Chondrocyte (in vitro differentiated cells): ENCODE data around the gene DVL1. TPM values are rescaled to one million over a fixed set of nuclear protein-coding genes. Genes with fewer than 3 reads are reported as not detected.

Experiments used
- DNase-seq: peaks from one replicate; pipeline ENCODE4 v3.0.0; 2021; ENCODE audit warnings: mixed read lengths, low spot score
- H3K27ac Mint-ChIP-seq: one replicate; pipeline ENCODE4 v1.8.0; 2021; ENCODE audit warnings: mild to moderate bottlenecking, moderate library complexity, mixed read lengths; ENCODE audit not compliant: unreplicated experiment
- H3K27me3 Mint-ChIP-seq: 2 replicates; pipeline ENCODE4 v1.8.0; 2021; ENCODE audit warnings: low read depth, mixed read lengths
- H3K36me3 Mint-ChIP-seq: 2 replicates; pipeline ENCODE4 v1.8.0; 2021; ENCODE audit warnings: low read depth, mixed read lengths
- H3K4me1 Mint-ChIP-seq: 2 replicates; pipeline ENCODE4 v1.8.0; 2021; ENCODE audit warnings: low read depth, mild to moderate bottlenecking, mixed read lengths
- H3K4me3 Mint-ChIP-seq: one replicate; pipeline ENCODE4 v1.8.0; 2021; ENCODE audit warnings: mild to moderate bottlenecking, moderate library complexity, mixed read lengths; ENCODE audit not compliant: unreplicated experiment
- H3K9me3 Mint-ChIP-seq: 2 replicates; pipeline ENCODE4 v1.8.0; 2021; ENCODE audit warnings: low read depth, mixed read lengths
- total RNA-seq: library from RNA; stranded (reverse); gene quantifications from 3 replicates; pipeline ENCODE4 v1.2.1, GENCODE V29; 2021
- TF ChIP-seq, protein P1 (sequence below): fragments of 200-600 bp; sonication (generic); IDR thresholded peaks from 2 replicates; pipeline ENCODE4 v1.5.0; 2021; ENCODE audit warnings: antibody characterized with exemption, mild to moderate bottlenecking, moderate library complexity

Gene DVL1
- total RNA-seq, 1 donor from 2014 or later: 59.6 TPM

DNA sequence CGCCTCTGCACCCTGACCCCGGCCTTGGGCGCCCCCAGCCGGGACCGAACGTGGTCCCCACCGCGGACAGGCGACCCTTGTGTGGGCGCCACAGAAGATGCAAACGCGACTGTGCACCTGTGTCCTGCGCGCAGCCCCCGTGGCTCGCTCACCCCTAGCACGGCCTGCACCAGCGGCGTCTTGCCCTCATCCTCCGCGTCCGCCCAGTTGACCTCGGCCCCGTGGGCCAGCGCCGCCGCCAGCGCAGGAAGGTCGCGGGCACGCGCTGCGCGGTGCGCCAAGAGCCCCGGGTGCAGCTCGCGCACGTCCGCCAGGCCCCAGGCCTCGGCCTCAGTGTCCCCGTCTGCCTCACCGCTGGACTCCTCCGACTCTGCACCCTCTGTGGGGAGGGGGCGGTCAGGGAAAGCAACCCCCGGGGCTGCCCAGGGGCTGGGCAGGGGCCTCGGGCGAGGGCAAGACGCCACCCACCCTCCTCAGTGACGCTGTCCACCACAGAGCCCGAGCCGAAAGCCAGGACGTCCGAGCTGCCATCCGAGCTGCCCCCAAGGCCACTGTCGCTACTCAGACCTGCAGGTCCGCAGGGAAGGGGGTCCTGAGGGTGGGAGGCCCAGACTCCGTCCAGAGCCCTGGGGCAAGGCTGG is 54.8 kb downstream of the DVL1 start:
- Mint-ChIP-seq H3K27me3 (no peaks in the 10 kb centered on the region), H3K36me3 (no peaks in the 10 kb centered on the region), H3K9me3 (no peaks in the 10 kb centered on the region), H3K27ac (no peak overlapping the region), H3K4me1 (peaks cover 4% of the 10 kb centered on the region), H3K4me3 (no peak overlapping the region)
- no peak for DNase-seq
- TF ChIP-seq, protein P1, sequence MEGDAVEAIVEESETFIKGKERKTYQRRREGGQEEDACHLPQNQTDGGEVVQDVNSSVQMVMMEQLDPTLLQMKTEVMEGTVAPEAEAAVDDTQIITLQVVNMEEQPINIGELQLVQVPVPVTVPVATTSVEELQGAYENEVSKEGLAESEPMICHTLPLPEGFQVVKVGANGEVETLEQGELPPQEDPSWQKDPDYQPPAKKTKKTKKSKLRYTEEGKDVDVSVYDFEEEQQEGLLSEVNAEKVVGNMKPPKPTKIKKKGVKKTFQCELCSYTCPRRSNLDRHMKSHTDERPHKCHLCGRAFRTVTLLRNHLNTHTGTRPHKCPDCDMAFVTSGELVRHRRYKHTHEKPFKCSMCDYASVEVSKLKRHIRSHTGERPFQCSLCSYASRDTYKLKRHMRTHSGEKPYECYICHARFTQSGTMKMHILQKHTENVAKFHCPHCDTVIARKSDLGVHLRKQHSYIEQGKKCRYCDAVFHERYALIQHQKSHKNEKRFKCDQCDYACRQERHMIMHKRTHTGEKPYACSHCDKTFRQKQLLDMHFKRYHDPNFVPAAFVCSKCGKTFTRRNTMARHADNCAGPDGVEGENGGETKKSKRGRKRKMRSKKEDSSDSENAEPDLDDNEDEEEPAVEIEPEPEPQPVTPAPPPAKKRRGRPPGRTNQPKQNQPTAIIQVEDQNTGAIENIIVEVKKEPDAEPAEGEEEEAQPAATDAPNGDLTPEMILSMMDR: no peak

DNA sequence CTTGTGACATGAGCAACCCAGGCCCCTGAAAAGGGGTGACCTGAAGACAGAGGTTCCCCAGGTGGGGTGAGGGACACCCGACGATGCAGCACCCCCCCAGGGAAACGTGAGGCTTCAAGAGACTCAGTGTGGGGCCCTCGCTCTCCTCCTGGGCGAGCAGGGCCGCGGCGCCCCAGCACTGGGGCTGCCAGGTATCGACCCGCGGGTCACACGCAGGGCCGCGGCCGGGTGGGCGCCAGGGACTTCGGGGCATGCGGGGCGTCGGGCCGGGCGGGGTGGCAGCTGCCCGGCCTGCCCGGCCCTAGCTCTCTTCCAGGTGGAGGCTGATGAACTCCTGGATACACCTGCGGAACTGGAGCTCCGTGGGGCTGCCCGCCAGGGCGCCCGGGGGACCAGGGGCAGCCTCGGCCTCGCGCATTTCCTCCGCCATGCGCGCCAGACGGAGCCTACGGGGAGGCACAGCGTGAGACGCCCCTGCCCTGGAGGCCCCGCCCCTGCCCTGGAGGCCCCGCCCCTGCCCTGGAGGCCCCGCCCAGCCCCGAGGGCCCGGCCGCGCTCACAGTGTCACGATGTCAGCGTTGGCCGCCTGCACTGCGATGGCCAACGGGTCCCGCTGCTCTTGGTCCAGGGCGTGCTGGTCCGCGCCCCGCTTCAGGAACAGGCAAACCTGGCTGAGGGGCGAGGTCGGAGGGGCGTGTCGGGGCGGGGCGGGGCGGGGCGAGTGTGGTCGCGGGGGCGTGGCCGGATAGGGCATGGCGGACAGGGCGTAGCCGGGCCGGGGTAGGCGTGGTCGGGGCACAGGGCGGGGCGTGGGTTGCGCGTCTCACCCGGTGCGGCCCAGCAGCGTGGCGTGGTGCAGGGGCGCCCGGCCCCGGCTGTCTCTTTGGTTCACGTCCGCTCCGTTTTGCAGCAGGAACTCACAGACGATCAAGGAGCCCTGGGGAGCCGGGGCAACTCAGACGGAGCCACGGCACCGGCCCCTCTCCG is 55.7 kb downstream of the DVL1 start:
- peaks cover 4% of the 10 kb centered on the region for H3K4me1 Mint-ChIP-seq
- no peak overlapping the region for H3K4me3 Mint-ChIP-seq
- H3K27ac Mint-ChIP-seq: no peak overlapping the region
- DNase-seq: no peak
- TF ChIP-seq, protein P1: no peak
- no peaks in the 10 kb centered on the region for H3K27me3 Mint-ChIP-seq
- H3K36me3 Mint-ChIP-seq: no peaks in the 10 kb centered on the region
- H3K9me3 Mint-ChIP-seq: no peaks in the 10 kb centered on the region

DNA sequence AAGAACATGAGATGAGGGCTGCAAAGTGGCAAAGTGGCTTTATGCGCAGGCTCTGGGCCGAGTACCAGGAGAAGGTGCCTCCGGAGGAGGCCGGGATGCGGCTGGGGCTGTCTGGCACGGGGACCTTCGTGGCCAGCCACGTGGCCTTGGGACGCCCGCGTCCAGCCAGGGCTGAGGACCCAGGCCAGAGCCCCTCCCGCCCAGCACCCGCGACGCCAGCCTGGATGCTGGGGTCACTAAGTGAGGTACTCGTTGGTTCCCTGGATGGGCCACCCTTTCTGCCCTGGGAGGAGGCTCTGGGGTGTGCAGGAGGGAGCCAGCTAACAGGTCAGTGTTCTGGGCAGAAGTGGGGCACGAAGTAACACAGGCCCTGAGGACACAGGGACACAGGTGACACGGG is 56.4 kb downstream of the DVL1 start:
- Mint-ChIP-seq H3K27ac (no peak overlapping the region), H3K9me3 (no peaks in the 10 kb centered on the region), H3K4me1 (peaks cover 4% of the 10 kb centered on the region), H3K36me3 (no peaks in the 10 kb centered on the region), H3K4me3 (no peak overlapping the region), H3K27me3 (no peaks in the 10 kb centered on the region)
- TF ChIP-seq, protein P1: no peak
- no peak for DNase-seq

DNA sequence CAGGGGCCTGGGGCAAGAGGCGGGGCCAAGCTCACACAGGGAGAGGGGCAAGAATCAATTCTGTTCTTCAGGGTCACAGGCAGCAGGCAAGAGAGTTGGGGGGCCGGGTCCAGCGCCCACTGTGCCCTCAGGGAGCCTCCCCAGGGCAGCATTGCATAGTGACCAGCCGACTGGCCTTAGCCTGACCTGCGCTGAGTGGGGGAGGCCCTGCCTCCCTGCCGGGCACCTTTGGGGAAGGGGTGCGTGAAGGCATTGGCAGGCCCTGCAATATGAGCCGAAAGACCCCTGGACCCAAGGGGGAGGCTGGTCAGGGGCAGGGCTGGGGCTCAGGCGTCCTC is 56.8 kb downstream of the DVL1 start:
- DNase-seq: no peak
- no peaks in the 10 kb centered on the region for H3K27me3 Mint-ChIP-seq
- TF ChIP-seq, protein P1: no peak
- H3K4me1 Mint-ChIP-seq: peaks cover 4% of the 10 kb centered on the region
- H3K4me3 Mint-ChIP-seq: no peak overlapping the region
- H3K27ac Mint-ChIP-seq: no peak overlapping the region
- no peaks in the 10 kb centered on the region for H3K9me3 Mint-ChIP-seq
- H3K36me3 Mint-ChIP-seq: no peaks in the 10 kb centered on the region

DNA sequence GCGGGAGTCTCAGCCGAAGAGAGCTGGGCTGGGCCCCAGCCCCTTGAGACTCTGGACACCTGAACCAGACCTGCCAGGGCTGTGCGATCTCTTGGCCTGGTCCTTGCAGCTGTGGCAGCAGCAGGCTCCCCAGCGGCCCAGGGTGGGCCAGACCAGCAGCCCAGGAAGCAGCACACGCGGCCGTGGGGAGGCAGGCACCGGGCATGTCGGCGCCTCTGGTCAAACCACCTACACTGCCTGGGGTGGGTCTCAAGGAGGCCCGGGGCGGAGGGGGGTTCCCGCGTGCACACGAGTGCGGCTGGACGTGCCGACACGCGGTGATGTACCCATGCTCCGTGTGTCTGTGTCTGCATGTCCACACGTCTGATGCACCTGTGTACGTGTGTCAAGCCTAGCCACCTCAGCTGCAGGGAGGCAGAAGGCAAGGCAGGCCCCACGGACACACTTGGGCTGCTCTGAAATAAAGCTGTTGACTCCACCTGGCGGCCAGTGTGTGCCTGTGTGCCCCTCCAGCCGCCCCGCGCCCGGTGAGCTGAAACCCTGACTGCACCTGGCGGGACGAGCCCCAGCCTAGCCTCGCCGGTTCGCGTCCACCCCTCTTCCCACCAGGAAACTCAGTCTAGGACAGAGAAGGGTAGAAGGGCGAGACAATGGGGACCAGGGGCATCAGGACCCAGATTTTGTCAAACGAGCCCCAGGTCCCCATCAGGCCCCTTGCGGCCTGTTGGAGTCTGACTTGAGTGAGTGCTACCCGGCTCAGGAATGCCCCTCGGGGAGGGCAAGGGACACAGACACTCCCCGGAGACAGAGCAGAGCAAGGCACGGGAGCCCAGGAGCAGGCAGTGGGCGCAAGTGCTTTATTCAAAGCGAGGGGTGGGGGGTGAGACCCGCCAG is 57.4 kb downstream of the DVL1 start:
- H3K4me1 Mint-ChIP-seq: peaks cover 4% of the 10 kb centered on the region
- H3K36me3 Mint-ChIP-seq: no peaks in the 10 kb centered on the region
- H3K27ac Mint-ChIP-seq: no peak overlapping the region
- H3K4me3 Mint-ChIP-seq: no peak overlapping the region
- no peaks in the 10 kb centered on the region for H3K9me3 Mint-ChIP-seq
- TF ChIP-seq, protein P1: peak; percentile 80
- no peak for DNase-seq
- no peaks in the 10 kb centered on the region for H3K27me3 Mint-ChIP-seq
